GM20431 (cell line): ENCODE measurements around the gene NFKBIE.

Experiments
- in situ Hi-C: fragments of 300-500 bp; cut with MseI, MboI; formaldehyde crosslinking; loops from one replicate; pipeline ENCODE4 v1.15.0; 2020; ENCODE audit warnings: low sequenced_read_pairs; ENCODE audit not compliant: unreplicated experiment

The NFKBIE gene

GRCh38 chr6:44232676-44233566 lies 32.4 kb downstream of the NFKBIE start:
- in situ Hi-C loops, result loop anchor here (10.0 kb wide), 1 partner anchor 68 kb away; no protein-coding TSS in a partner anchor

- in situ Hi-C loops, result loop anchor here (10.0 kb wide), 1 partner anchor 67 kb away; no protein-coding TSS in a partner anchor
Observed at GRCh38 chr6:44231426-44231825, 33.9 kb downstream of the NFKBIE start.

- in situ Hi-C loops, result loop anchor here (10.0 kb wide), 1 partner anchor 65 kb away; no protein-coding TSS in a partner anchor
Observed at GRCh38 chr6:44230034-44230675, 35.2 kb downstream of the NFKBIE start.

GRCh38 chr6:44229376-44230033 lies 35.8 kb downstream of the NFKBIE start:
- in situ Hi-C loops, result loop anchor here (10.0 kb wide), 1 partner anchor 65 kb away; no protein-coding TSS in a partner anchor

DNA sequence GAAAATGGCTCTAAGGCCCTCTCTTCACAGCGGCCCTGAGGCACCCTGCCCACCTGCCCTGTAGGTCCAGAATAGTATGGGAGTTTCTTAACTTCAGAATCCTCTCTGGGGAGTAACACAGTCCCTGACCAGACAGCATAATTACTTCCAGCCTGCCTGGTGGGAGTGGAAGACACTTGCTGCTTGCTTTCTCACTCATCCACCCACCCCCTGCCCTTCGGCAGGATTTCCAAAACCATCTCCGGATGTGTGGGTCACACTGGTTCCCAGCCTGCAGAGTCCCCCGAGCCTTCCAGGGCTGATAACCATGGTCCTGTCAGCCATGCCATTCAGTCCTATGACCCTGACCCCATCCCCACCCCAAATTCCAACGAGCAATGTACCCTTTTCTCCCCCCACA lies 36.5 kb downstream of the NFKBIE start:
- in situ Hi-C loops, result no loop called here

GRCh38 chr6:44228433-44228832 lies 36.9 kb downstream of the NFKBIE start:
- in situ Hi-C loops, result no loop called here

- in situ Hi-C loops, result no loop called here
Observed at GRCh38 chr6:44228031-44228430, 37.3 kb downstream of the NFKBIE start.

DNA sequence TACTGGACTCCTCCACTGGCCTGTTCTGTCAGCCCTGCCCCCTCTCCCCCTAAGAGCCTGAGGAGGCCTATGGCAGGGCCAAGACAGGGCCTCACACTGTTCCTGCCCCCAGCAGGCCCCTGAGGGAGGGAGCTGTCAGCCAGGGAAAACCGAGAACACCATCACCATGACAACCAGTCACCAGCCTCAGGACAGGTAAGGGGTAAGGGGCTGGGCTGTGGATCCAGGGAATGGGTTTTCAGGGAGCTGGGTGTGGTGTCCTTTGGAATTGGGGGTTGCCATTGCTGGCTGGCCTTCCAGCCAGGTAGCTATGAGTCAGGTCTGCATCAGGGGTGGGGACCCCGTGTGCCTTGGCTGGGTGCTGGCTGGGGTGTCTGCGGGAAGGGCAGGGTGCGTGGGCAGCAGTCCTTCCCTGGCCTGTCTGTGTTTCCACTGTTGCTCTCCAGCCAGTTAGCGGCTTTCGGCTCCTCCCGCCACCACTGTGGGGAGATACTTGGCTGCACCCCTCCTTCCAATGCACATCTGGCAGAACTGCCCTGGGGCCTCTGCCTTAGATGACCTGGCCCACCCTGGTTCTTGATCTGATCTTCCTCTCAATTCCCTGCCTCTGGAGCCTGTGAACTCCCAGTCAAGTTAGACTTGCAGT lies 38.1 kb downstream of the NFKBIE start:
- in situ Hi-C loops, result no loop called here

GRCh38 chr6:44226368-44227147 lies 38.8 kb downstream of the NFKBIE start:
- in situ Hi-C loops, result no loop called here

DNA sequence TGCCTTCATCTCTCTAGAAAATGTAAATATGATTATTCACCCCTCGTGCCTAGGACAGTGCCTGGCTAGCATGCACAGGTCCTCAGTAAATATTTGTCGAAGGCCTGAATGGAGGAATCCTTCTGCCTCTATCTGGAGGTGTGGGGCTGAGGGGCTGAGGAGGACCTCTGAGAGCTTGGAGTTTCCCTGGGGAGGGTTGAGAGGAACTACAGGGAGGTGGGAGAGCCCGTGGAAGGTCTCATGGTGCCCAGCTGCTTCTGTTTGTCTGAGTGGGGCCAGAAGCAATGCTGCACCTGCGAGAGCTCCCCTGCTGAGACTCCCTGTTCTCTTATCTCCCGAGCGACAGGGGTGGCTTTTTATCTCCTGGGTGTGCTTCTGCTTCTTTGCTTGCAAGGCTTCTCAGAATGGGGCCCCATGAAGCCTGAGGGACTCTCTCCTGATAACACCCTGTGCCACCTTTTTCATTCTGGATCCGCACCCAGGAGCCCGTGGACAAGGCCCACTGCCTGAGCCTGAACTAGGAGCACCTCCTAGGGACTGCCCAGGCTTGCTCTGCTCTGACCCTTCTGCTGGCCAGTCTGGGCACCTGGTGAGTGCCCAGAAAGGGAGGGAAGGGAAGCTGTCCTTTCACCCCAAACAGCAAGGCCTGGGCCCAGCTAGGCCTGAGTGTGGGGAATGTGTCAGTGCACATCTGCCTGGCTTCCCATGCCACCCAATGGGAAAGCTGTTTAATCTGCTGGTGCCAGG lies 39.6 kb downstream of the NFKBIE start:
- in situ Hi-C loops, result no loop called here

- in situ Hi-C loops, result no loop called here
Observed at GRCh38 chr6:44224965-44225305, 40.4 kb downstream of the NFKBIE start.

DNA sequence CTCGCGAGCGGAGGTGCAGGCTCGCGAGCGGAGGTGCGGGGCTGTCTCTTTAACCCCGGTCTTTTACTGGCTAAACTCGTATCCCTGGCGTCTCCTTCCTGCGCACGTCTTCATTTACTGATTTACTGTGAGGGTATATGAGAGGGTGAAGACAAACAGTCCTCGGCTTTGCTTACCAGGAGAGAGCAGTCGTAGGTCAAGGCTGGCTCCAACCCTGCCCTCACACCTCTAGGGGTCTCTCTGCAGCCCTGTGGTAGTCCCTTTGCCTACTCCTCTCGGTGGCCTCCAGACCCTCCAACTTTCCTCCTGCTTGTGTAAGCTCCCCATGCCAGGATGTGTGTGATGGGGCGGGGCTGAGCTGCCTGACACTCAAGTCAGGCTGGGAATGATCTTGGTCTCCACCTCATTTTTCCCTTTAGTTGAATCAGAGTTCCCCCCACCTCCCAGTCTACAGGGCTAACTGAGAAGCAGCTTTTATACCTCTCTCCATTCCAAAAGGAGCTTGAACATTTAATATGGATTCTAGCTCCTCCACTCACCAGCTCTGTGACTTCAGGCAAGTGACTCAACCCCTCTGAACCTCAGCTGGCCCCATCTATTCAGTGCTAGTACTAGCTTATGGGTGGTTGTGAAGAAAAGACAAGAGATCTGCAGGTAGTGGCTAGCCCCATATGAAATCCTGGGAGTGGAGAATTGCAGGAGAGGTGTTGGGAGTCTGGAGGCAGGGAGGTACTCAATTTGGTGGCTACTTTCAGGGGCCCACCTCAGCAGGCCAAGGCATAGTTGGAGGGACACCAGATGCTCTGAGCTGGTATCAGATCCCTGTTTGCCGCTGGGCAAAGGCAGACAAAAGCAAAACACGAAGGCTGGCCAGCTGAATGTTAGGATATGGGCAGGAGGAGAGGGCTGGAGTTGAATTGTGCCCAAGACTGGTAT lies 41.1 kb downstream of the NFKBIE start:
- in situ Hi-C loops, result no loop called here

DNA sequence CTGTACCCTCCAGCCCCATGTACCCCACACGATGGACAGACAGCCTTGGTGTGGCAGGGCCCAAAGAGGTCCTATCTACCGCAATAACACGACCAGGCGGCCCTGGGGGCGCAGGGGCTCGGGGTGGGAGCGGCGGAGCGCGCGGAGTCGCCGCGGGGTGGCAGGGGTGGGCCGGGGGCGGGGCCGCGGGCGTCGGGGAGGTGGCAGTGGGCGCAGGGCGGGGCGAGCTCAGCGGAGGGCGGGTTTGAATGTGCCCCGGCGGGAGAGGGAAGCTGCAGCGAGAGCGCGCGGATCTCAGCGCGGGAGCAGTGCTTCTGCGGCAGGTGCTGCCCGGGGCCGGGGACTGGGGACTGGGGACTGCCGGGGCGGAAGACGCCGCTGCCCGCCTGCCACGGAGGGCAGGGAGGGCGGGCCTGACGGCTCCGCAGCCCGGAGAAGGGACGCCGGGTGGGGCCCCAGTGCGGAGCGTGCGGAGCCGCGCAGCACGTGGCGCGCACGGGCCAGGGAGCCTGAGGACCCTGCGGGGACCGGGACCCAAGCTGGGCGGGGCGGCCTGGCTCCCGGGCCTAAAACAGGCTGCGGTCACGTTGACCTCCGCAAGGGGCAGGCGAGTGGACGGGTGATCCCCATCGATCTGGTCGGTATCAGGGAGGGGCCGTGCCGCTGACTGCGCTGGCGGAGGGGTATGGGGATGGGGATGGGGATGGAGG lies 41.9 kb downstream of the NFKBIE start, which contains the start of gene SLC29A1:
SLC29A1 (plus strand) TSS at position 277 of the 710 bp plus-strand sequence. CDS start 3,719 bp downstream, outside the sequence.
- in situ Hi-C loops, result no loop called here

GRCh38 chr6:44222486-44223318 lies 42.6 kb downstream of the NFKBIE start:
- in situ Hi-C loops, result no loop called here

DNA sequence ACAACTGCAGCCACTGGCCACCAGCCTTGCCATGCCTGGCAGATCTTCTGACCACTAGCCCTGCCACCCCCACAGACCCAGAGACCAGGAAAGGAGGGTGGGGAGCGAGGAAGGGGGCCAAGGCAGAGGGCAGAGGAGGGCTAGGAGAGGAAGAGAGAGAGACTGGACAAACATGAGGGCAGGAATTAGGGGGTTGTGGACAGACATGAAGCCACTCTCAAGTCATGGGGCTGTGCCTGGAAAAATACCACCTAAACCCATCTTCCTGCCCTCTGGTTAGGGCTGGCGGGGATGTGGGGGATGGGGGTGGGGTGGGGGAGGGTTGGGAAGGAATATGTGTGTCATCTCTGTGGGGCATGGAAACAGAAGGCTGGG lies 43.4 kb downstream of the NFKBIE start:
- in situ Hi-C loops, result no loop called here

DNA sequence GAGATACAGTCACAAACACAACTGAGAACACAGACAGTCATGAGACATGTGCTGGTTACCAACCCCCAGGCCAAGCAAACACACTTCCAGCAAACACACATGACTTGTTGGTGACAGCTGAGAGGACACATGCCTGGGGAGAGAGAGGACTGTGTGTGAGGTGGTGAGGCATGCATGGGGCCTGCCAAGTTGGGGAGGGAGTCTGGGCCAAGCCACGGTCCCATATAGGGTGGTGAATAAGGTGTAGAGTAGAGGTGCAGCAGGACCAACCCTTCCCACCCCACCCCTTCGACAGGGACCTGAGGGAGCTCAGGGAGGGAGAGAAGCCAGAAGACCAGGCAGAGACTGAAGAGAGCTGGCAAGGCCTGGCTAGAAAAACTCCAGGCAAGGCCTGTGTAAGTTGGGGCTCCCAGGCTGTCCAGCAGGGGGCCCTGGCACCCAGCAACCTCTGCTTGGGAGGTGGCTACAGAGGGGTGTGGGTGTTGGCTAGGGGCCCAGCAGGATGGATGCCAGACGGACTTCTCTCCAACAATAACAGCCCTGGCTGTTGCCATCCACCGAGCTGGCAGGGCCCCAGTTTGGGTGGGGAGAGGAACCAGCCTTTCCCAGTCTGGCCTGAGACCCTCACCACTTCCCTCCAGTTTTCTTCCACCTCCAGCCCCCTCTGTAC lies 43.9 kb downstream of the NFKBIE start:
- in situ Hi-C loops, result no loop called here
